GM23248 (cell line): ENCODE results near the gene ZFYVE19. TPM values are rescaled to one million over a fixed set of nuclear protein-coding genes. Genes with fewer than 3 reads are reported as not detected.

Experiments used
- DNase-seq: peaks from one replicate; pipeline ENCODE4 v3.0.0-alpha.2; 2015
- H2AFZ ChIP-seq: fragments of 200-600 bp; sonication (generic); 2 replicates; pipeline ENCODE4 v1.6.1; 2016; ENCODE audit warnings: antibody characterized with exemption
- H3F3A ChIP-seq: fragments of 200-600 bp; sonication (generic); 2 replicates; pipeline ENCODE4 v1.6.1; 2016; ENCODE audit warnings: mild to moderate bottlenecking, antibody characterized with exemption, mixed run types; ENCODE audit not compliant: insufficient read depth
- H3K27ac ChIP-seq: fragments of 200-600 bp; sonication (generic); 2 replicates; pipeline ENCODE4 v1.5.1; 2016; ENCODE audit warnings: mild to moderate bottlenecking
- H3K27me3 ChIP-seq: fragments of 200-600 bp; sonication (generic); replicated peaks from 2 replicates; pipeline ENCODE4 v1.6.1; 2016; ENCODE audit warnings: mild to moderate bottlenecking; ENCODE audit not compliant: insufficient read depth
- H3K36me3 ChIP-seq: fragments of 200-600 bp; sonication (generic); 2 replicates; pipeline ENCODE4 v1.6.1; 2016; ENCODE audit warnings: low read depth, mild to moderate bottlenecking
- H3K4me1 ChIP-seq: fragments of 200-600 bp; sonication (generic); 2 replicates; pipeline ENCODE4 v1.6.1; 2016; ENCODE audit warnings: mild to moderate bottlenecking; ENCODE audit not compliant: insufficient read depth
- H3K4me2 ChIP-seq: fragments of 200-600 bp; sonication (generic); one replicate; pipeline ENCODE4 v1.6.1; 2016; ENCODE audit warnings: mild to moderate bottlenecking; ENCODE audit not compliant: unreplicated experiment
- H3K4me3 ChIP-seq: fragments of 200-600 bp; sonication (generic); 2 replicates; pipeline ENCODE4 v1.5.1; 2016; ENCODE audit warnings: mild to moderate bottlenecking
- H3K79me2 ChIP-seq: fragments of 200-600 bp; sonication (generic); 2 replicates; pipeline ENCODE4 v1.6.1; 2016; ENCODE audit warnings: mild to moderate bottlenecking; ENCODE audit not compliant: insufficient read depth
- H3K9ac ChIP-seq: fragments of 200-600 bp; sonication (generic); 2 replicates; pipeline ENCODE4 v1.6.1; 2016; ENCODE audit warnings: mild to moderate bottlenecking
- H3K9me2 ChIP-seq: fragments of 200-600 bp; sonication (generic); 2 replicates; pipeline ENCODE4 v1.6.1; 2016; ENCODE audit warnings: mixed run types, mild to moderate bottlenecking, moderate library complexity; ENCODE audit not compliant: insufficient read depth
- H3K9me3 ChIP-seq: fragments of 200-600 bp; sonication (generic); one replicate; pipeline ENCODE4 v1.6.1; 2017; ENCODE audit warnings: low read depth
- H4K20me1 ChIP-seq: fragments of 200-600 bp; sonication (generic); 2 replicates; pipeline ENCODE4 v1.6.0; 2016; ENCODE audit not compliant: insufficient read depth
- EZH2 ChIP-seq: fragments of 200-600 bp; sonication (generic); IDR thresholded peaks from 2 replicates; pipeline ENCODE4 v1.6.1; 2018; ENCODE audit warnings: antibody characterized with exemption, mild to moderate bottlenecking; ENCODE audit not compliant: insufficient read depth, poor library complexity, severe bottlenecking
- EZH2phosphoT487 ChIP-seq: fragments of 200-600 bp; sonication (generic); IDR thresholded peaks from 2 replicates; pipeline ENCODE4 v1.6.1; 2018; ENCODE audit warnings: antibody characterized with exemption, moderate library complexity, mild to moderate bottlenecking, low read depth; ENCODE audit not compliant: insufficient read depth
- WGBS, 2 experiments: methylation state at CpG; one replicate each; pipeline ENCODE4 v1.1.6; 2015 to 2017; ENCODE audit warnings: low lambda C conversion rate in 2 of 2, low coverage in 1 of 2; ENCODE audit errors: missing lambda C conversion rate in 2 of 2; 5-methylcytosine and 5-hydroxymethylcytosine counted together
- in situ Hi-C: fragments of 300-500 bp; cut with MboI; formaldehyde crosslinking; loops from 2 replicates; pipeline ENCODE4 v1.15.0; 2020
- polyA plus RNA-seq: library from polyadenylated mRNA; unstranded; fragments of >200 nt; fragmentation: Nextera tagmentation; extraction: Ambion mirVana; gene quantifications from 2 replicates; pipeline ENCODE4 v1.2.1, GENCODE V29; 2016
- total RNA-seq: library from RNA; depleted of rRNA; stranded (reverse); fragments of >200 nt; shearing (Covaris generic); gene quantifications from 2 replicates; pipeline ENCODE4 v1.2.3, GENCODE V29; 2014

Gene ZFYVE19
- total and polyA plus RNA-seq, 2 experiments from 2014 or later: 15.0 to 33.5 TPM

DNA sequence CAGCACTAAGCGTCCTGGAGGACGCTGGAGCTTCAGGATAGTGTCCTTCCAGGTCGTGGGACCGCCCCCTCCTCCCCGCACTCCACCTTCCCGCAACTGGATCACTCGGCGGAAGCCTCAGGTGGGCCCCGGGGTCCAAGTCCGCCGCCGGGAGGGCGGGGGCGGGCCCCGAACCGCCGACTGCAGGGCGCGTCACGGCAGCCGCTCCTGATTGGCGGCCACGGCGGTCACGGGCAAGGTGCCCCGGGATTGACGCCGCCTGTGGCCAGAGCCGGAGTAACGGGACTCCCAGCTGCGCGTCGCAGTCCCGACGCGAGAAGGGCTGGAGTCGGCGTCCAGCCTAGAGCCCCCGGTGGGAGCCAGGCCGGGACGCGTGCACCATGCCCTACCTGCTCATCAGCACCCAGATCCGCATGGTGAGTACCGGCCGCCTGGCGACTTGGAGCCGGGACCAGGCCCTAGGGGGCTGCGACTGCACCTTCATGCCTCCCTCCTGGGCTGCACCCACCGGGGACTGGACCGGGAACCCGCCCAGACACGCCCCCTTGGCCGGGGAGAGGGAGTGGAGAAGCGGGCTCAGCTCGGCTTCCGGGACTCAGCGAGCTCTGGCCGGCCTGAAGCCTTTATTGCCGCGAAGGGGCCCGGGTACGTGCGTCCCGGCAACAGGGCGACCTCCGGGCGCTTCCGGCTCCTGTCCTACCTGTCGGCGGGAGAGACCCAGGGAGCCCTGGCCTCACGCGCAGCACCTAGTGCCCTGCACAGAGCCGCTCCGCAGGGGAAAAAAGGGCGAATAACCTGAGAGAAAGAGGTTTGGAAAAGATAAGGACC is 42.9 kb upstream of the ZFYVE19 start, which contains the start of gene GCHFR:
Gene GCHFR (plus strand): TSS at position 268 of the 828 bp plus-strand sequence. CDS start 113 bp downstream, at position 381.
- no peaks in the 10 kb centered on the region for H3K79me2 ChIP-seq
- H3K9me2 ChIP-seq: no peaks in the 10 kb centered on the region
- no peak for TF ChIP-seq EZH2
- TF ChIP-seq EZH2phosphoT487: no peak
- H2AFZ ChIP-seq: peak within 1 kb of the TSS; percentile 88
- H3K4me1 ChIP-seq: peaks cover 33% of the 10 kb centered on the region
- no peaks in the 10 kb centered on the region for H3K27me3 ChIP-seq
- H3K36me3 ChIP-seq: no peaks in the 10 kb centered on the region
- H3K4me2 ChIP-seq: peak within 1 kb of the TSS; percentile 90
- 1 to 2% methylated on average over 49 to 70 of the region's 75 CpGs for WGBS, 2 experiments
- in situ Hi-C loops: no loop called here
- peak; percentile 82 for DNase-seq
- H4K20me1 ChIP-seq: no peaks in the 10 kb centered on the region
- H3F3A ChIP-seq: peaks cover 26% of the 10 kb centered on the region
- peak within 1 kb of the TSS; percentile 71 for H3K27ac ChIP-seq
- peak within 1 kb of the TSS; percentile 62 for H3K9ac ChIP-seq
- H3K4me3 ChIP-seq: peak within 1 kb of the TSS; percentile 70
- no peaks in the 10 kb centered on the region for H3K9me3 ChIP-seq

DNA sequence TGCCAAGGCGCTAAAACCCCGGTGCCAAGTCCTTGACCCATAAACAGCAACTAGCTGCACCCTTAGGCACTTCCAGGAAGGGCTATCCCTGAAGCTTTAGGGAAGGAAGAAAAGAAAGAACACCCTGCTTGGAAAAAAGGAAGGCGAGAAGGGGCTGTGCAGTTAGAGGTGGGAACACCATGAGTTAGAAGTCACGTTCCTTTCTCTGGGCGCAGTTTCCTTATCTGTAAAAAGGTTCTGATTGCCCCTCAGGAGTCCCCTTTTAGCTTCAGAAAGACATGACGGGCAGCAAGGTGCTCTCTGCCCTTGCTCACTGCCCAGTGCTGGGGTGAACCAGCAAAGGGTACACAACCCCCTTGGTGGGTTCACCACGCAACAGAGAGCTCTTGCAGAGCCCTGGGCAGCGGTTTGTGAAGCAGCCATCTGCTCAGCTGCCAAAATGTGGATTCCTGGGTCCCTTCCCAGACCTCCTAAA is 42.2 kb upstream of the ZFYVE19 start:
- no peaks in the 10 kb centered on the region for H3K9me3 ChIP-seq
- 5 to 9% methylated on average over 8 of the region's 8 CpGs for WGBS, 2 experiments
- no peaks in the 10 kb centered on the region for H3K27me3 ChIP-seq
- H3K27ac ChIP-seq: peak overlapping the region; percentile 71
- no peaks in the 10 kb centered on the region for H4K20me1 ChIP-seq
- no peaks in the 10 kb centered on the region for H3K79me2 ChIP-seq
- peak; percentile 49 for DNase-seq
- H3K4me1 ChIP-seq: peaks cover 33% of the 10 kb centered on the region
- H3F3A ChIP-seq: peaks cover 26% of the 10 kb centered on the region
- H3K9ac ChIP-seq: peak overlapping the region; percentile 62; the same call in 1 of the 2 replicates
- peak overlapping the region; percentile 90 for H3K4me2 ChIP-seq
- H3K4me3 ChIP-seq: peak overlapping the region; percentile 70
- H3K9me2 ChIP-seq: no peaks in the 10 kb centered on the region
- no peaks in the 10 kb centered on the region for H3K36me3 ChIP-seq
- H2AFZ ChIP-seq: peak overlapping the region; percentile 88; the same call in 1 of the 2 replicates
- TF ChIP-seq EZH2phosphoT487 (no peak), EZH2 (no peak)
- in situ Hi-C loops: no loop called here

DNA sequence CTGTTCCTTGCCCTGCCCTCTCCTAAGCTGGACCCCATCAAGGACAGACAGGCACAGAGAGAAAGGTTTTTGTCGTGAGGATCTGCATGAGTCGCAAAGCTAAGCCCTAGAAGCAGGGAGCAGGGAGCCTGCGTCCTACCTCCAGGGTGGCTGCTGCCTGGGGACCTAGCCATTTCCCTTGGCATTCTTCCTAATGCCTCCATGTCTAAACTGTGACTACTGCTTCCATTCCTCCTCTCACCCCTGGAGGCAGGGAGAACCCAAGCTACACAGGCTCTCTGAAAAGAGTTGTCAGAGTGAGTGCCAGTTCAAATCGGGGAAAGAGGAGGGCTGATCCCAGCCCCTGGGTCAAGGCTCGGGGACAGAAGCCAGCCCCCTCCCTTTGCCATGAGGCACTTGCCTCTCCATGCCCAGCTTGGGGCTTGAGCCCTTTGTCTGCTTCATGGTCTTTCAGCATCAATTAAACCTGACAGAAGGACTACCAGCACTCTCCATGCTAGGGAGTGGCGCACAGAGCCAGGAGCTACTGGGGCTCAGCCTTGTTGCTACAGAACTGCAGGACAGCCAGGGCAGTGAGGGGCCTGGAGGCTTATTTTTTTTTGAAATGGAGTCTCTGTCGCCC is 40.6 kb upstream of the ZFYVE19 start:
- no peaks in the 10 kb centered on the region for H3K9me3 ChIP-seq
- no peak overlapping the region for H3K4me3 ChIP-seq
- H3K79me2 ChIP-seq: no peaks in the 10 kb centered on the region
- peak overlapping the region; percentile 16 for H3K4me2 ChIP-seq
- H2AFZ ChIP-seq: no peak overlapping the region
- no peaks in the 10 kb centered on the region for H3K27me3 ChIP-seq
- WGBS, 2 experiments: 33 to 37% methylated on average over 7 of the region's 7 CpGs
- peak; percentile 57 for DNase-seq
- H3K36me3 ChIP-seq: no peaks in the 10 kb centered on the region
- peaks cover 26% of the 10 kb centered on the region for H3F3A ChIP-seq
- in situ Hi-C loops: no loop called here
- H4K20me1 ChIP-seq: no peaks in the 10 kb centered on the region
- no peaks in the 10 kb centered on the region for H3K9me2 ChIP-seq
- peaks cover 33% of the 10 kb centered on the region for H3K4me1 ChIP-seq
- TF ChIP-seq EZH2: no peak
- no peak for TF ChIP-seq EZH2phosphoT487
- no peak overlapping the region for H3K27ac ChIP-seq
- no peak overlapping the region for H3K9ac ChIP-seq

DNA sequence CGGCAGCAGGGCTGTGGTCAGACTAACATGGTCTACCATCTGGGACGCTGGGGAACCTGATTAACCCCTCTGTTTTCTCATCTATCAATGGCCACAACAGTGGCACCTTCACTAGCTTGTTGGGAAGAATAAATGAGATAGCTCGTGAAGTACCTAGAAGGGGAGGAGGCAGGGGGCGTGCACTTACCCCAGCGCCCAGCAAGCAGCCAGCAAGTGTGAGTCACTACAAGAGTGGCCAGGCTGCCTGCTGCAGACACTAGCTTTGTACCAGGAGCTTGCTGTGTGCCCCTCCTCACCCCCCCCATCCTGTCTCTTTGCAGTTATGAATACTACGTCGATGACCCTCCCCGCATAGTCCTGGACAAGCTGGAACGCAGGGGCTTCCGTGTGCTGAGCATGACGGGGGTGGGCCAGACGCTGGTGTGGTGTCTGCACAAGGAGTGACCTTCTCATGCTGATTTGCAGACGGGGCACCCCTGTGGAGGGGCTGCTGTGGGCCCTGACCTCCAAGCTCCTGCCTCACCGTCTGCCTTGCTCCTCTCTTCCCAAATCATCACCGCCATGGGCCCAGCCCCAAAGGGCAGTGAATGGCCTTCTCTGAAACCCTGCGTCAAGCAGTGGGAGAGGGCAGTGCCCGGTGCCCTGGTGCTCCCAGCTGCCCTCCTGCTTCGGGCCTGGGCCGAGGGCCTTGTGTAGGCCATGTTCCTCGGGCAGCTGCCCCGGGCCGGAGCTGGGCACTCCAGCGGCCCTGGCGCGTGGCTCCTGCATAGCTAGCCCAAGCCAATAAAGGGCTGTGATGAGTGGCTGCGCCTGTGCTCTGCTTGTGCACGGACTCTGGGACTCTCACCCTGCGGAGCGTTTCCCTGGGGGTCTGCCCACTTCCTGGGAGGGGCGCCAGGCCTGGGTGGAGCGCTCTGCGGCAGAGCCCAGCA is 39.7 kb upstream of the ZFYVE19 start:
- Histone ChIP-seq H3K4me3 (no peak overlapping the region), H3K9ac (no peak overlapping the region), H2AFZ (no peak overlapping the region), H3K27ac (no peak overlapping the region), H3K4me2 (no peak overlapping the region), H3K27me3 (no peaks in the 10 kb centered on the region), H3K36me3 (no peaks in the 10 kb centered on the region), H3F3A (peaks cover 26% of the 10 kb centered on the region), H3K9me2 (no peaks in the 10 kb centered on the region), H4K20me1 (no peaks in the 10 kb centered on the region), H3K4me1 (peaks cover 33% of the 10 kb centered on the region), H3K79me2 (no peaks in the 10 kb centered on the region), H3K9me3 (no peaks in the 10 kb centered on the region)
- in situ Hi-C loops: no loop called here
- WGBS, 2 experiments: 86% methylated on average over 30 to 32 of the region's 32 CpGs
- TF ChIP-seq EZH2 (no peak), EZH2phosphoT487 (no peak)
- DNase-seq: peak; percentile 57
